NCI-H128 (cell line): Measurements from ENCODE around the gene WDR90.
A peak's percentile ranks its signal among the peaks of the same experiment; 100 is the strongest.

Experiments
- DNase-seq: peaks from one replicate; lab custom pipeline; 2025; ENCODE audit not compliant: unreplicated experiment; lab: John Stamatoyannopoulos, UW

The WDR90 gene

GRCh38 chr16:625977-626765 is 23.0 kb upstream of the WDR90 start:
- DNase-seq = no peak

- DNase-seq = no peak
Measured at GRCh38 chr16:626787-627453, 22.2 kb upstream of the WDR90 start.

GRCh38 chr16:627454-628239 is 21.5 kb upstream of the WDR90 start:
- no peak for DNase-seq

- no peak for DNase-seq
Measured at GRCh38 chr16:628321-629061, 20.7 kb upstream of the WDR90 start.

- DNase-seq = no peak
Measured at GRCh38 chr16:629185-629832, 19.9 kb upstream of the WDR90 start.

GRCh38 chr16:629833-630248 is 19.3 kb upstream of the WDR90 start:
- no peak for DNase-seq

- no peak for DNase-seq
Measured at GRCh38 chr16:630249-630814, 18.8 kb upstream of the WDR90 start.

- no peak for DNase-seq
Measured at GRCh38 chr16:630815-631405, 18.3 kb upstream of the WDR90 start, which contains the start of gene WFIKKN1. WFIKKN1 (plus strand) TSS chr16:630985; CDS start chr16:631254, 269 bp downstream.

- DNase-seq = no peak
Measured at GRCh38 chr16:631808-632358, 17.3 kb upstream of the WDR90 start.

- no peak for DNase-seq
Measured at GRCh38 chr16:632486-633335, 16.5 kb upstream of the WDR90 start.

- no peak for DNase-seq
Measured at GRCh38 chr16:633336-634050, 15.7 kb upstream of the WDR90 start.

- DNase-seq = no peak
Measured at GRCh38 chr16:634051-634670, 15.0 kb upstream of the WDR90 start.

GRCh38 chr16:634996-635395 is 14.2 kb upstream of the WDR90 start:
- DNase-seq = no peak

GRCh38 chr16:635573-636205 is 13.5 kb upstream of the WDR90 start:
- no peak for DNase-seq

GRCh38 chr16:636206-637080 is 12.7 kb upstream of the WDR90 start, which contains the start of gene METTL26:
METTL26 (minus strand) TSS chr16:636305; CDS start chr16:636290, 15 bp downstream.
- DNase-seq = peak; percentile 62
